Nephron progenitor cell (in vitro differentiated cells): Measurements from ENCODE around the gene PLA2G6.

ENCODE experiments used
- DNase-seq: peaks from one replicate; pipeline ENCODE4 v3.0.0; 2021
- H3K27ac Mint-ChIP-seq: 2 replicates; pipeline ENCODE4 v1.8.0; 2021; ENCODE audit warnings: mild to moderate bottlenecking, moderate library complexity, mixed read lengths
- H3K27me3 Mint-ChIP-seq: 2 replicates; pipeline ENCODE4 v1.8.0; 2021; ENCODE audit warnings: mild to moderate bottlenecking, low read depth, mixed read lengths; ENCODE audit not compliant: poor library complexity
- H3K36me3 Mint-ChIP-seq: 2 replicates; pipeline ENCODE4 v1.8.0; 2021; ENCODE audit warnings: low read depth, mixed read lengths
- H3K4me1 Mint-ChIP-seq: 2 replicates; pipeline ENCODE4 v1.8.0; 2021; ENCODE audit warnings: mixed read lengths
- H3K4me3 Mint-ChIP-seq: 2 replicates; pipeline ENCODE4 v1.8.0; 2021; ENCODE audit warnings: mild to moderate bottlenecking, moderate library complexity, mixed read lengths
- H3K9me3 Mint-ChIP-seq: 2 replicates; pipeline ENCODE4 v1.8.0; 2021; ENCODE audit warnings: mild to moderate bottlenecking, moderate library complexity, mixed read lengths
- TF ChIP-seq, protein P1 (sequence below): fragments of 200-600 bp; sonication (generic); IDR thresholded peaks from 2 replicates; pipeline ENCODE4 v1.5.0; 2021; ENCODE audit warnings: antibody characterized with exemption

Gene PLA2G6

DNA sequence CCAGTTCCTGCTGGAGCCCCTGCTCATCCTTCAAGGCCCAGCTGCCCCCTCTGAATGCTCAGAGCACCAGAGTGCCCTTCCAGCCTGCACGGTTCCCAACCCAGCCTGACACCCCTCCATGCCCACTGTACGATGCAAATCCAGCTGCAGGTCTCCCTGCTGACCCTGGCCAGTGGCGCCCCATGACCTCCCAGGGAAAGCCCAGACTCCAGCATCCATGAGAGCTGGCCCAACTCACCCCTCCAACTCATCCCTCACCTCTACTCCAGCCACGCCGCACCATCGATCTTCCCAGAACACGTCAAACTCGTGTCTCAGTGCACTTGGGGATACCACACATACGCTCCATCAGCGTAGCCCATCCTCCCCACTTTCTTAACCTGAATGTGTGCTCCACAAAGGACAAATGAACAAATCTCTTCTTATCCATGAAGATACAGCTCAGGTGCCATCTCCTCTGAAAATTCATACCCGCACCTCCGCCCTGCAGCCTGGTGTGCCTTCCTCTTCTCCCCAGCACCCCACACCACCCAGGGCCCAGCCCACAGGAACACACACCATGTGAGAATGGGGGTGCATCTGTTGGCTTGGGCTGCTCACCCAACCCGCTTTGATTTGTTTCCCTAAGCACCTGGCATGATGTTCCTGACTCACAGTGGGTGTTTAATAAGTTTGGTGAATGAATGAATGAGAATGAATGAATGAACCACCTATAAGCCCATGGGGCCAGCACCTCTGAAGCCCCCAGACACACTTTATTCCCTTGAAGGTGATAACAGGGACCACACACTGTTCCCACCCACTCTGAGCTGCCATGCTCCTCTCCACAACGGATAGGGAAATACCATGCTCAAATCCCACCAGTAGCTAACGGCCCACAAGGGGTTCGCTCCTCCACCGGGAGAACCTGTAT lies 6.2 kb downstream of the PLA2G6 start:
- Mint-ChIP-seq H3K27ac (peak overlapping the region; percentile 23), H3K36me3 (no peaks in the 10 kb centered on the region), H3K4me3 (no peak overlapping the region), H3K9me3 (no peaks in the 10 kb centered on the region), H3K27me3 (no peaks in the 10 kb centered on the region), H3K4me1 (peaks cover 75% of the 10 kb centered on the region)
- TF ChIP-seq, protein P1, sequence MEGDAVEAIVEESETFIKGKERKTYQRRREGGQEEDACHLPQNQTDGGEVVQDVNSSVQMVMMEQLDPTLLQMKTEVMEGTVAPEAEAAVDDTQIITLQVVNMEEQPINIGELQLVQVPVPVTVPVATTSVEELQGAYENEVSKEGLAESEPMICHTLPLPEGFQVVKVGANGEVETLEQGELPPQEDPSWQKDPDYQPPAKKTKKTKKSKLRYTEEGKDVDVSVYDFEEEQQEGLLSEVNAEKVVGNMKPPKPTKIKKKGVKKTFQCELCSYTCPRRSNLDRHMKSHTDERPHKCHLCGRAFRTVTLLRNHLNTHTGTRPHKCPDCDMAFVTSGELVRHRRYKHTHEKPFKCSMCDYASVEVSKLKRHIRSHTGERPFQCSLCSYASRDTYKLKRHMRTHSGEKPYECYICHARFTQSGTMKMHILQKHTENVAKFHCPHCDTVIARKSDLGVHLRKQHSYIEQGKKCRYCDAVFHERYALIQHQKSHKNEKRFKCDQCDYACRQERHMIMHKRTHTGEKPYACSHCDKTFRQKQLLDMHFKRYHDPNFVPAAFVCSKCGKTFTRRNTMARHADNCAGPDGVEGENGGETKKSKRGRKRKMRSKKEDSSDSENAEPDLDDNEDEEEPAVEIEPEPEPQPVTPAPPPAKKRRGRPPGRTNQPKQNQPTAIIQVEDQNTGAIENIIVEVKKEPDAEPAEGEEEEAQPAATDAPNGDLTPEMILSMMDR = no peak
- no peak for DNase-seq

DNA sequence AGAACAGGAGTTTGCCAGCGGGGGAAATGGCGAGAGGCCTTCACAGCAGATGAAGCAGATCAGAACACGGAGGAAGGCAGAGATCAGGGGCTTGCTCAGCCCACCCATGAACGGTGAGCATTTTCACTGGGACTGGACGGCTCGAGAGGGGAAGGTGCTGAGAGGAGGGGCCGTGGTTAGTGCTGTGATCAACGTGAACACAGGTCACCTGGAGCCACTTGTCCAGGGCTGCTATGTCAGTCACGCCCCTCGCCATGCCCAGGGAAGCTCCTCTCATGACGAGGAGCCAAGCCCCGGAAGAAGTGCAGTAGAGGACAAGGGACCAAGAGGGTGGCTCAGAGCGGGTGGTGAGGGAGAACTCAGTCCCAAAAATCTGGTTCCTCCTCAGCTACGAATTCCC lies 7.0 kb downstream of the PLA2G6 start:
- Mint-ChIP-seq H3K9me3 (no peaks in the 10 kb centered on the region), H3K4me1 (peaks cover 75% of the 10 kb centered on the region), H3K4me3 (no peak overlapping the region), H3K36me3 (no peaks in the 10 kb centered on the region), H3K27ac (peak overlapping the region; percentile 78), H3K27me3 (no peaks in the 10 kb centered on the region)
- TF ChIP-seq, protein P1 = no peak
- DNase-seq = no peak

DNA sequence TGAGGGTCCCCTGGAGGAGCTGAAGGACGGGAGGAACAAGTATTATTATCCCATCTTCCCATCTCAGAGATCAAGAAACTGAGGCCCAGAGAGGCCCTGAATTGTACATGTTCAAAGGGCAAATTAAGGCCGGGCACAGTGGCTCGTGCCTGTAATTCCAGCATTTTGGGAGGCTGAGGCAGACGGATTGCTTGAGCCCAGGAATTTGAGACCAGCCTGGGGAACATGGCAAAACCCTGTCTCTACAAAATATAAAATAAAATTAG lies 8.1 kb downstream of the PLA2G6 start:
- no peak for DNase-seq
- Mint-ChIP-seq H3K36me3 (no peaks in the 10 kb centered on the region), H3K27me3 (no peaks in the 10 kb centered on the region), H3K27ac (no peak overlapping the region), H3K4me3 (no peak overlapping the region), H3K9me3 (no peaks in the 10 kb centered on the region), H3K4me1 (peaks cover 76% of the 10 kb centered on the region)
- TF ChIP-seq, protein P1 = no peak

DNA sequence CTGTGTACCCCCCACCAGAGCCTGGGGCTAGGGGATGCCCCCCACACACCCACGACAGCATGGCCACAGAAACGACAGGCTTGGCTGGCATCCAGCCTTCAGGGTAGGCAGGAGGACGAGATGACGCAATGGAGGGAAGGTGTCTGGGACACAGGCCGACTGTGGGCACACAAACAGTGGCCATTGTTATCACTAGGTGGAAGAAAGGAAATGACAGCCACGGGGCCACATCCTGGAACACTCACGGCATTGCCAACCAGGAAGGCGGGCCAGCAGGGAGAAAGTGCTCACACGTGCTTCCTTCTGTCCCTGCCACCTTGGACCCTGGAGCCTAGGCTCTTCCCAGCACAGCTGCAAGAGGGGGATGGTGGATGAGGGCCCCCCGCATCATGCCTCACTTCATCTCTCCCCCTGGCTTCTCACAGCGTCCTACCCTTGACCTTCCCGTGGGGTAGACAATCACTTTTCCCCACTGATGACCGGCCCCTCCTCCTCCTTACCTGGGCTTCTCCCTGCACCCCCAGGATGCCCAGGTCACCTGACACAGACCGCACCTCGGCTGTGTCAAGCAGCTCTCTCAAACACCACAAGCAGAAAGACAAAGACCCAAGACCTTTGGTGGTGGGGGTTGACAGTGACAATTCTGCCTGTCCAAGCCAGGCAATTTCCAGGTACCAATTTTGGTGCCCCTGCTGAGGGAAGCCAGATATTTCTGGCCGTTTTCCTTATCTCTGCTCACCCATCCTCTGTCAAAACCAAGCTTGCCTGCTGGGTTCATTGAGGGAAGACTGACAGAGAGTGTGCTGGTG lies 8.6 kb downstream of the PLA2G6 start:
- H3K27ac Mint-ChIP-seq = no peak overlapping the region
- H3K36me3 Mint-ChIP-seq = peaks cover 1% of the 10 kb centered on the region
- H3K4me3 Mint-ChIP-seq = no peak overlapping the region
- peaks cover 75% of the 10 kb centered on the region for H3K4me1 Mint-ChIP-seq
- no peaks in the 10 kb centered on the region for H3K27me3 Mint-ChIP-seq
- DNase-seq = no peak
- TF ChIP-seq, protein P1 = no peak
- no peaks in the 10 kb centered on the region for H3K9me3 Mint-ChIP-seq

GRCh38 chr22:38171927-38172831 lies 9.5 kb downstream of the PLA2G6 start:
- no peaks in the 10 kb centered on the region for H3K27me3 Mint-ChIP-seq
- H3K4me1 Mint-ChIP-seq = peaks cover 71% of the 10 kb centered on the region
- no peaks in the 10 kb centered on the region for H3K9me3 Mint-ChIP-seq
- peaks cover 6% of the 10 kb centered on the region for H3K36me3 Mint-ChIP-seq
- TF ChIP-seq, protein P1 = no peak
- H3K4me3 Mint-ChIP-seq = no peak overlapping the region
- no peak overlapping the region for H3K27ac Mint-ChIP-seq
- DNase-seq = no peak
